DOHH2 (cell line): ENCODE results near the gene NBDY.

Experiments used
- CTCF ChIP-seq: fragments of 200-600 bp; sonication (generic); IDR thresholded peaks from one replicate; pipeline ENCODE4 v1.5.1; 2014; ENCODE audit warnings: antibody characterized with exemption, mild to moderate bottlenecking, low read depth, low read length; ENCODE audit not compliant: poor library complexity, severe bottlenecking
- EZH2phosphoT487 ChIP-seq: fragments of 200-600 bp; sonication (generic); IDR thresholded peaks from 2 replicates; pipeline ENCODE4 v1.6.1; 2017; ENCODE audit warnings: borderline replicate concordance, mild to moderate bottlenecking, antibody characterized with exemption, low read length, moderate library complexity, mixed read lengths

DNA sequence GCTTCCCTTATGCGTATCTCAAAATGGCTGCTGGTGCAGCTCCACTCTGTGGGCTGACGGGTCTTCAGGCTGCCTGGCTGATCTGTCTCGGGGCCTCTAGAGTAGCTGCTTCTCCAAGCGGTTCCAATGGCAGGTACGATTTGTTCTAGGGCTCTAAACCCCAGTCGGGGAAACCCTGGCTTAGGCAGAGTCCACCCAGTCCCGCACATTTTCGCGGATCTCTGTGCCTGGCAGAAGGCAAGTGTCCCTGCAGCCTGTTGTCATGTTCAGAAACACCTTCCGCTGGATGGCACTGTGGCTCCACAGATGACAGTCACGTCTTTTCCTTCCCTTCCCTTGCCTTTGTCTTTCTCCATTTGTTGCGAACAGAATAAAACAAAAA lies 54.4 kb downstream of the NBDY start:
- TF ChIP-seq CTCF (no peak), EZH2phosphoT487 (no peak)
